Uterus (tissue), 2 donors: ENCODE measurements around the gene ADGRL2.

Experiments
- POLR2A ChIP-seq, 2 donors: fragments of 450-650 bp; IDR thresholded peaks; one replicate each; pipeline ENCODE4 v1.6.1; 2016; ENCODE audit warnings: antibody characterized with exemption in 2 of 2, mild to moderate bottlenecking in 1 of 2, moderate library complexity in 1 of 2
- TF ChIP-seq, protein P1 (sequence below), 4 experiments: fragments of 200-600 bp in 2 of 4; fragments of 450-650 bp in 2 of 4; sonication (generic) in 2 of 4; IDR thresholded peaks; one replicate each; pipeline ENCODE4 v1.5.1; 2016 to 2019; ENCODE audit warnings: antibody characterized with exemption in 4 of 4, mild to moderate bottlenecking in 2 of 4, moderate library complexity in 1 of 4

GRCh38 chr1:81808760-81809159 is 8.0 kb downstream of the ADGRL2 start:
- TF ChIP-seq POLR2A (IDR thresholded peaks at IDR 0.05) = no peak
- TF ChIP-seq, protein P1, sequence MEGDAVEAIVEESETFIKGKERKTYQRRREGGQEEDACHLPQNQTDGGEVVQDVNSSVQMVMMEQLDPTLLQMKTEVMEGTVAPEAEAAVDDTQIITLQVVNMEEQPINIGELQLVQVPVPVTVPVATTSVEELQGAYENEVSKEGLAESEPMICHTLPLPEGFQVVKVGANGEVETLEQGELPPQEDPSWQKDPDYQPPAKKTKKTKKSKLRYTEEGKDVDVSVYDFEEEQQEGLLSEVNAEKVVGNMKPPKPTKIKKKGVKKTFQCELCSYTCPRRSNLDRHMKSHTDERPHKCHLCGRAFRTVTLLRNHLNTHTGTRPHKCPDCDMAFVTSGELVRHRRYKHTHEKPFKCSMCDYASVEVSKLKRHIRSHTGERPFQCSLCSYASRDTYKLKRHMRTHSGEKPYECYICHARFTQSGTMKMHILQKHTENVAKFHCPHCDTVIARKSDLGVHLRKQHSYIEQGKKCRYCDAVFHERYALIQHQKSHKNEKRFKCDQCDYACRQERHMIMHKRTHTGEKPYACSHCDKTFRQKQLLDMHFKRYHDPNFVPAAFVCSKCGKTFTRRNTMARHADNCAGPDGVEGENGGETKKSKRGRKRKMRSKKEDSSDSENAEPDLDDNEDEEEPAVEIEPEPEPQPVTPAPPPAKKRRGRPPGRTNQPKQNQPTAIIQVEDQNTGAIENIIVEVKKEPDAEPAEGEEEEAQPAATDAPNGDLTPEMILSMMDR (IDR thresholded peaks at IDR 0.05) = no peak
